Esophagus muscularis mucosa (tissue), 4 donors: Measurements from ENCODE around the gene DNA2.

Experiments used
- CTCF ChIP-seq, 3 experiments: fragments of 200-600 bp in 2 of 3; fragments of 450-650 bp in 1 of 3; sonication (generic) in 2 of 3; IDR thresholded peaks; one replicate each; pipeline ENCODE4 v1.5.1; 2017 to 2019; ENCODE audit warnings: antibody characterized with exemption in 3 of 3, mild to moderate bottlenecking in 2 of 3, moderate library complexity in 1 of 3
- EP300 ChIP-seq: sonication (generic); formaldehyde crosslinking; IDR thresholded peaks from one replicate; pipeline ENCODE4 v1.6.1; 2017; ENCODE audit warnings: antibody characterized with exemption
- POLR2A ChIP-seq: fragments of 450-650 bp; IDR thresholded peaks from one replicate; pipeline ENCODE4 v1.6.1; 2017; ENCODE audit warnings: antibody characterized with exemption, moderate library complexity, mild to moderate bottlenecking, low read depth
- POLR2AphosphoS5 ChIP-seq, 2 donors: sonication (generic); formaldehyde crosslinking; IDR thresholded peaks; one replicate each; pipeline ENCODE4 v1.6.1; 2017; ENCODE audit warnings: antibody characterized with exemption in 2 of 2

GRCh38 chr10:68463365-68464093 lies 8.2 kb downstream of the DNA2 start:
- TF ChIP-seq CTCF (IDR thresholded peaks at IDR 0.05) (no peak), POLR2A (no peak), POLR2AphosphoS5 (IDR thresholded peaks at IDR 0.05) (no peak), EP300 (no peak)
